GM23338 (cell line): ENCODE results near the gene OSBPL6. TPM values are rescaled to one million over a fixed set of nuclear protein-coding genes. Genes with fewer than 3 reads are reported as not detected.

Experiments
- ATAC-seq: fragments of 200-7000 bp; cut with Tn5 transposase; 3 replicates; pipeline ENCODE4 v1.9.1; 2020
- DNase-seq: peaks from one replicate; pipeline ENCODE4 v3.0.0-alpha.2; 2015; ENCODE audit warnings: low spot score
- H2AFZ ChIP-seq: fragments of 200-600 bp; sonication (generic); 2 replicates; pipeline ENCODE4 v1.8.0; 2016; ENCODE audit warnings: antibody characterized with exemption, mild to moderate bottlenecking, moderate library complexity
- H3F3A ChIP-seq: fragments of 200-600 bp; sonication (generic); replicated peaks from 2 replicates; pipeline ENCODE4 v1.8.0; 2017; ENCODE audit warnings: antibody characterized with exemption, mixed run types, low read depth
- H3K27ac ChIP-seq: fragments of 200-600 bp; sonication (generic); 2 replicates; pipeline ENCODE4 v1.6.1; 2016; ENCODE audit warnings: low read depth
- H3K27me3 ChIP-seq: fragments of 200-600 bp; sonication (generic); 2 replicates; pipeline ENCODE4 v1.8.0; 2016; ENCODE audit warnings: mild to moderate bottlenecking, mixed run types, moderate library complexity; ENCODE audit not compliant: insufficient read depth
- H3K36me3 ChIP-seq: fragments of 200-600 bp; sonication (generic); 2 replicates; pipeline ENCODE4 v1.8.0; 2016; ENCODE audit warnings: mild to moderate bottlenecking; ENCODE audit not compliant: insufficient read depth
- H3K4me1 ChIP-seq: fragments of 200-600 bp; sonication (generic); 2 replicates; pipeline ENCODE4 v1.8.0; 2016; ENCODE audit warnings: mild to moderate bottlenecking, moderate library complexity; ENCODE audit not compliant: insufficient read depth
- H3K4me2 ChIP-seq: fragments of 200-600 bp; sonication (generic); 2 replicates; pipeline ENCODE4 v1.7.1; 2017; ENCODE audit warnings: mixed run types
- H3K4me3 ChIP-seq: fragments of 200-600 bp; sonication (generic); 2 replicates; pipeline ENCODE4 v1.6.1; 2016; ENCODE audit warnings: mixed run types
- H3K79me2 ChIP-seq: fragments of 200-600 bp; sonication (generic); replicated peaks from 2 replicates; pipeline ENCODE4 v1.8.0; 2017; ENCODE audit warnings: mild to moderate bottlenecking; ENCODE audit not compliant: insufficient read depth
- H3K9me2 ChIP-seq: fragments of 200-600 bp; sonication (generic); 2 replicates; pipeline ENCODE4 v1.8.0; 2017; ENCODE audit not compliant: insufficient read depth
- H4K20me1 ChIP-seq: fragments of 200-600 bp; sonication (generic); replicated peaks from 2 replicates; pipeline ENCODE4 v1.8.0; 2017; ENCODE audit warnings: mild to moderate bottlenecking; ENCODE audit not compliant: insufficient read depth
- H3K27ac Mint-ChIP-seq: 2 replicates; pipeline ENCODE4 v1.8.0; 2020; ENCODE audit warnings: inconsistent platforms, mild to moderate bottlenecking, moderate library complexity, mixed read lengths
- H3K27me3 Mint-ChIP-seq: 3 replicates; pipeline ENCODE4 v1.8.0; 2022; ENCODE audit warnings: low read depth, mild to moderate bottlenecking, moderate library complexity, mixed read lengths, inconsistent platforms; ENCODE audit not compliant: insufficient read depth, poor library complexity
- H3K36me3 Mint-ChIP-seq: 3 replicates; pipeline ENCODE4 v1.8.0; 2021; ENCODE audit warnings: low read depth, mild to moderate bottlenecking, inconsistent platforms, moderate library complexity, mixed read lengths
- H3K4me1 Mint-ChIP-seq: 3 replicates; pipeline ENCODE4 v1.8.0; 2020; ENCODE audit warnings: mild to moderate bottlenecking, inconsistent platforms, mixed read lengths
- H3K4me3 Mint-ChIP-seq: 3 replicates; pipeline ENCODE4 v1.8.0; 2021; ENCODE audit warnings: moderate library complexity, mild to moderate bottlenecking, inconsistent platforms, mixed read lengths
- H3K9me3 Mint-ChIP-seq: 3 replicates; pipeline ENCODE4 v1.8.0; 2020; ENCODE audit warnings: moderate library complexity, mild to moderate bottlenecking, inconsistent platforms, mixed read lengths
- EZH2 ChIP-seq: fragments of 200-600 bp; sonication (generic); IDR thresholded peaks from one replicate; pipeline ENCODE4 v1.8.0; 2017; ENCODE audit warnings: antibody characterized with exemption, mild to moderate bottlenecking, low read depth; ENCODE audit not compliant: unreplicated experiment
- EZH2phosphoT487 ChIP-seq: fragments of 200-600 bp; sonication (generic); IDR thresholded peaks from one replicate; pipeline ENCODE4 v1.8.1; 2018; ENCODE audit warnings: antibody characterized with exemption; ENCODE audit not compliant: unreplicated experiment
- JUNB ChIP-seq: IDR thresholded peaks from one replicate; pipeline ENCODE4 v1.6.1; 2016; ENCODE audit warnings: antibody characterized with exemption; ENCODE audit not compliant: unreplicated experiment
- ZNF462 ChIP-seq: fragments of 250-450 bp; sonication (Bioruptor Pico); IDR thresholded peaks from 2 replicates; pipeline ENCODE4 v1.5.0; 2020; ENCODE audit warnings: mild to moderate bottlenecking, moderate library complexity
- polyA plus RNA-seq: library from polyadenylated mRNA; unstranded; fragments of >200 nt; fragmentation: Nextera tagmentation; extraction: Ambion mirVana; gene quantifications from 2 replicates; pipeline ENCODE4 v1.2.1, GENCODE V29; 2016
- total RNA-seq: library from RNA; depleted of rRNA; stranded (reverse); fragments of >200 nt; shearing (Covaris generic); gene quantifications from 2 replicates; pipeline ENCODE4 v1.2.3, GENCODE V29; 2014

Gene OSBPL6
- total and polyA plus RNA-seq, 2 experiments from 2014 or later: 6.0 to 8.5 TPM

GRCh38 chr2:178152542-178152941 is 41.8 kb upstream of the OSBPL6 start:
- TF ChIP-seq ZNF462 (CRISPR knock-in tag) (no peak), JUNB (no peak), EZH2 (no peak), EZH2phosphoT487 (no peak)
- no peak for ATAC-seq
- no peak for DNase-seq
- H3K4me1 ChIP-seq: no peaks in the 10 kb centered on the region
- H3K79me2 ChIP-seq: no peaks in the 10 kb centered on the region
- Mint-ChIP-seq H3K27ac (no peak overlapping the region), H3K4me1 (no peaks in the 10 kb centered on the region), H3K27me3 (peaks cover 6% of the 10 kb centered on the region), H3K4me3 (no peak overlapping the region), H3K9me3 (peaks cover 10% of the 10 kb centered on the region), H3K36me3 (0 out of 3 replicates have a peak, but pooled peaks cover 4% of the 10 kb centered on the region)
- no peaks in the 10 kb centered on the region for H3K36me3 ChIP-seq
- H3K9me2 ChIP-seq: no peaks in the 10 kb centered on the region
- H4K20me1 ChIP-seq: no peaks in the 10 kb centered on the region
- H3K4me3 ChIP-seq: no peak overlapping the region
- H3K4me2 ChIP-seq: no peak overlapping the region
- H2AFZ ChIP-seq: no peak overlapping the region
- H3K27me3 ChIP-seq: no peaks in the 10 kb centered on the region
- no peak overlapping the region for H3K27ac ChIP-seq
- H3F3A ChIP-seq: no peaks in the 10 kb centered on the region

- H3K9me3 Mint-ChIP-seq: peaks cover 10% of the 10 kb centered on the region
- H3K27ac ChIP-seq: no peak overlapping the region
- no peaks in the 10 kb centered on the region for H3K36me3 ChIP-seq
- no peak overlapping the region for H3K4me3 Mint-ChIP-seq
- H3K9me2 ChIP-seq: no peaks in the 10 kb centered on the region
- no peak for ATAC-seq
- H3K4me2 ChIP-seq: no peak overlapping the region
- H3K79me2 ChIP-seq: no peaks in the 10 kb centered on the region
- no peak for DNase-seq
- H3K27me3 Mint-ChIP-seq: peaks cover 8% of the 10 kb centered on the region
- H3F3A ChIP-seq: no peaks in the 10 kb centered on the region
- H3K4me3 ChIP-seq: no peak overlapping the region
- no peaks in the 10 kb centered on the region for H4K20me1 ChIP-seq
- H3K36me3 Mint-ChIP-seq: 0 out of 3 replicates have a peak, but pooled peaks cover 4% of the 10 kb centered on the region
- H3K27ac Mint-ChIP-seq: no peak overlapping the region
- no peak overlapping the region for H2AFZ ChIP-seq
- no peaks in the 10 kb centered on the region for H3K4me1 ChIP-seq
- H3K4me1 Mint-ChIP-seq: no peaks in the 10 kb centered on the region
- no peaks in the 10 kb centered on the region for H3K27me3 ChIP-seq
- TF ChIP-seq EZH2phosphoT487 (no peak), ZNF462 (CRISPR knock-in tag) (no peak)
These were observed 41.3 kb upstream of the OSBPL6 start for GRCh38 chr2:178152977-178153376.
